ENCODE results near the gene IFI35.
"Not testable (repeated sequence)": the region's sequence is repeated elsewhere in the genome, so short reads cannot be mapped to it uniquely, and the experiment has no call there.

Gene IFI35

GRCh38 chr17:42997984-42998938, 8.3 kb upstream of the IFI35 start, which contains the start of gene RPL27:
Gene RPL27, plus strand, starts transcription at chr17:42998419. Its CDS starts 332 bp downstream, at chr17:42998751.
- peak; percentile 99 for DNase-seq

GRCh38 chr17:42999003-42999525, 7.5 kb upstream of the IFI35 start:
- no peak for DNase-seq

GRCh38 chr17:43000894-43001293, 5.7 kb upstream of the IFI35 start:
- DNase-seq = not testable (repeated sequence)

- no peak for DNase-seq
Measured at GRCh38 chr17:43003542-43004172, 2.9 kb upstream of the IFI35 start.

GRCh38 chr17:43010667-43011308, 4.2 kb downstream of the IFI35 start:
- DNase-seq = no peak

- no peak for DNase-seq
Measured at GRCh38 chr17:43011728-43012472, 5.3 kb downstream of the IFI35 start.

- no peak for DNase-seq
Measured at GRCh38 chr17:43013296-43013695, 6.7 kb downstream of the IFI35 start.

- no peak for DNase-seq
Measured at GRCh38 chr17:43014020-43014648, 7.5 kb downstream of the IFI35 start.

- no peak for DNase-seq
Measured at GRCh38 chr17:43014649-43015542, 8.3 kb downstream of the IFI35 start.

- DNase-seq = no peak
Measured at GRCh38 chr17:43015579-43015978, 9.0 kb downstream of the IFI35 start.

GRCh38 chr17:43016216-43016615, 9.6 kb downstream of the IFI35 start:
- no peak for DNase-seq

GRCh38 chr17:43018008-43018853, 11.6 kb downstream of the IFI35 start:
- peak; percentile 68 for DNase-seq

GRCh38 chr17:43018932-43019331, 12.3 kb downstream of the IFI35 start:
- no peak for DNase-seq

GRCh38 chr17:43019418-43019817, 12.8 kb downstream of the IFI35 start:
- no peak for DNase-seq

- no peak for DNase-seq
Measured at GRCh38 chr17:43020030-43020621, 13.5 kb downstream of the IFI35 start.

- DNase-seq = peak; percentile 43
Measured at GRCh38 chr17:43020789-43021740, 14.5 kb downstream of the IFI35 start.

- peak; percentile 52 for DNase-seq
Measured at GRCh38 chr17:43021741-43022512, 15.3 kb downstream of the IFI35 start, which contains the start of gene VAT1. Gene VAT1, minus strand, starts transcription at chr17:43022385. Its CDS starts 63 bp downstream, at chr17:43022322.
